GM23248 (cell line): ENCODE data around the gene EXTL1. TPM values are rescaled to one million over a fixed set of nuclear protein-coding genes. Genes with fewer than 3 reads are reported as not detected.
"Not testable (repeated sequence)": the region's sequence is repeated elsewhere in the genome, so short reads cannot be mapped to it uniquely, and the experiment has no call there.

Experiments
- DNase-seq: peaks from one replicate; pipeline ENCODE4 v3.0.0-alpha.2; 2015
- H2AFZ ChIP-seq: fragments of 200-600 bp; sonication (generic); 2 replicates; pipeline ENCODE4 v1.6.1; 2016; ENCODE audit warnings: antibody characterized with exemption
- H3F3A ChIP-seq: fragments of 200-600 bp; sonication (generic); 2 replicates; pipeline ENCODE4 v1.6.1; 2016; ENCODE audit warnings: mild to moderate bottlenecking, antibody characterized with exemption, mixed run types; ENCODE audit not compliant: insufficient read depth
- H3K27ac ChIP-seq: fragments of 200-600 bp; sonication (generic); 2 replicates; pipeline ENCODE4 v1.5.1; 2016; ENCODE audit warnings: mild to moderate bottlenecking
- H3K27me3 ChIP-seq: fragments of 200-600 bp; sonication (generic); replicated peaks from 2 replicates; pipeline ENCODE4 v1.6.1; 2016; ENCODE audit warnings: mild to moderate bottlenecking; ENCODE audit not compliant: insufficient read depth
- H3K36me3 ChIP-seq: fragments of 200-600 bp; sonication (generic); 2 replicates; pipeline ENCODE4 v1.6.1; 2016; ENCODE audit warnings: low read depth, mild to moderate bottlenecking
- H3K4me1 ChIP-seq: fragments of 200-600 bp; sonication (generic); 2 replicates; pipeline ENCODE4 v1.6.1; 2016; ENCODE audit warnings: mild to moderate bottlenecking; ENCODE audit not compliant: insufficient read depth
- H3K4me2 ChIP-seq: fragments of 200-600 bp; sonication (generic); one replicate; pipeline ENCODE4 v1.6.1; 2016; ENCODE audit warnings: mild to moderate bottlenecking; ENCODE audit not compliant: unreplicated experiment
- H3K4me3 ChIP-seq: fragments of 200-600 bp; sonication (generic); 2 replicates; pipeline ENCODE4 v1.5.1; 2016; ENCODE audit warnings: mild to moderate bottlenecking
- H3K79me2 ChIP-seq: fragments of 200-600 bp; sonication (generic); 2 replicates; pipeline ENCODE4 v1.6.1; 2016; ENCODE audit warnings: mild to moderate bottlenecking; ENCODE audit not compliant: insufficient read depth
- H3K9ac ChIP-seq: fragments of 200-600 bp; sonication (generic); 2 replicates; pipeline ENCODE4 v1.6.1; 2016; ENCODE audit warnings: mild to moderate bottlenecking
- H3K9me2 ChIP-seq: fragments of 200-600 bp; sonication (generic); 2 replicates; pipeline ENCODE4 v1.6.1; 2016; ENCODE audit warnings: mixed run types, mild to moderate bottlenecking, moderate library complexity; ENCODE audit not compliant: insufficient read depth
- H3K9me3 ChIP-seq: fragments of 200-600 bp; sonication (generic); one replicate; pipeline ENCODE4 v1.6.1; 2017; ENCODE audit warnings: low read depth
- H4K20me1 ChIP-seq: fragments of 200-600 bp; sonication (generic); 2 replicates; pipeline ENCODE4 v1.6.0; 2016; ENCODE audit not compliant: insufficient read depth
- EZH2 ChIP-seq: fragments of 200-600 bp; sonication (generic); IDR thresholded peaks from 2 replicates; pipeline ENCODE4 v1.6.1; 2018; ENCODE audit warnings: antibody characterized with exemption, mild to moderate bottlenecking; ENCODE audit not compliant: insufficient read depth, poor library complexity, severe bottlenecking
- EZH2phosphoT487 ChIP-seq: fragments of 200-600 bp; sonication (generic); IDR thresholded peaks from 2 replicates; pipeline ENCODE4 v1.6.1; 2018; ENCODE audit warnings: antibody characterized with exemption, moderate library complexity, mild to moderate bottlenecking, low read depth; ENCODE audit not compliant: insufficient read depth
- WGBS, 2 experiments: methylation state at CpG; one replicate each; pipeline ENCODE4 v1.1.6; 2015 to 2017; ENCODE audit warnings: low lambda C conversion rate in 2 of 2, low coverage in 1 of 2; ENCODE audit errors: missing lambda C conversion rate in 2 of 2; 5-methylcytosine and 5-hydroxymethylcytosine counted together
- in situ Hi-C: fragments of 300-500 bp; cut with MboI; formaldehyde crosslinking; loops from 2 replicates; pipeline ENCODE4 v1.15.0; 2020
- polyA plus RNA-seq: library from polyadenylated mRNA; unstranded; fragments of >200 nt; fragmentation: Nextera tagmentation; extraction: Ambion mirVana; gene quantifications from 2 replicates; pipeline ENCODE4 v1.2.1, GENCODE V29; 2016
- total RNA-seq: library from RNA; depleted of rRNA; stranded (reverse); fragments of >200 nt; shearing (Covaris generic); gene quantifications from 2 replicates; pipeline ENCODE4 v1.2.3, GENCODE V29; 2014

The EXTL1 gene
- total and polyA plus RNA-seq, 2 experiments from 2014 or later = 5.5 to 5.9 TPM

- Histone ChIP-seq H3K79me2 (no peaks in the 10 kb centered on the region), H3K9me2 (no peaks in the 10 kb centered on the region), H4K20me1 (no peaks in the 10 kb centered on the region), H2AFZ (no peak overlapping the region), H3F3A (no peaks in the 10 kb centered on the region), H3K27ac (no peak overlapping the region), H3K4me2 (no peak overlapping the region), H3K27me3 (no peaks in the 10 kb centered on the region), H3K4me3 (no peak overlapping the region), H3K9me3 (no peaks in the 10 kb centered on the region), H3K9ac (no peak overlapping the region), H3K36me3 (peaks cover 9% of the 10 kb centered on the region), H3K4me1 (no peaks in the 10 kb centered on the region)
- 98 to 100% methylated on average over 2 of the region's 2 CpGs for WGBS, 2 experiments
- no peak for TF ChIP-seq EZH2phosphoT487
- no peak for TF ChIP-seq EZH2
- in situ Hi-C loops = no loop called here
- no peak for DNase-seq
Observed at GRCh38 chr1:25978403-25978802, 43.2 kb upstream of the EXTL1 start.

- no peak overlapping the region for H3K4me2 ChIP-seq
- no peaks in the 10 kb centered on the region for H3K4me1 ChIP-seq
- no peaks in the 10 kb centered on the region for H3K9me3 ChIP-seq
- 83 to 84% methylated on average over 7 of the region's 7 CpGs for WGBS, 2 experiments
- H3K9ac ChIP-seq = no peak overlapping the region
- in situ Hi-C loops = no loop called here
- no peaks in the 10 kb centered on the region for H3F3A ChIP-seq
- DNase-seq = no peak
- H3K9me2 ChIP-seq = no peaks in the 10 kb centered on the region
- TF ChIP-seq EZH2 (no peak), EZH2phosphoT487 (no peak)
- no peak overlapping the region for H3K27ac ChIP-seq
- H3K79me2 ChIP-seq = no peaks in the 10 kb centered on the region
- no peak overlapping the region for H3K4me3 ChIP-seq
- peaks cover 9% of the 10 kb centered on the region for H3K36me3 ChIP-seq
- H3K27me3 ChIP-seq = no peaks in the 10 kb centered on the region
- no peaks in the 10 kb centered on the region for H4K20me1 ChIP-seq
- H2AFZ ChIP-seq = no peak overlapping the region
Observed at GRCh38 chr1:25979210-25979609, 42.4 kb upstream of the EXTL1 start.

GRCh38 chr1:25985171-25985570 is 36.4 kb upstream of the EXTL1 start:
- Histone ChIP-seq H3K79me2 (no peaks in the 10 kb centered on the region), H3K4me3 (no peak overlapping the region), H3K9ac (no peak overlapping the region), H4K20me1 (no peaks in the 10 kb centered on the region), H3F3A (no peaks in the 10 kb centered on the region), H2AFZ (no peak overlapping the region), H3K4me2 (no peak overlapping the region), H3K27me3 (no peaks in the 10 kb centered on the region), H3K4me1 (no peaks in the 10 kb centered on the region), H3K9me2 (no peaks in the 10 kb centered on the region), H3K27ac (no peak overlapping the region), H3K9me3 (no peaks in the 10 kb centered on the region), H3K36me3 (peaks cover 6% of the 10 kb centered on the region)
- DNase-seq = no peak
- no peak for TF ChIP-seq EZH2
- TF ChIP-seq EZH2phosphoT487 = no peak
- in situ Hi-C loops = no loop called here
- WGBS, 2 experiments = 100% methylated on average over 1 of the region's 1 CpG

- no peaks in the 10 kb centered on the region for H3F3A ChIP-seq
- in situ Hi-C loops = no loop called here
- no peak overlapping the region for H3K27ac ChIP-seq
- DNase-seq = no peak
- H3K4me1 ChIP-seq = no peaks in the 10 kb centered on the region
- peaks cover 6% of the 10 kb centered on the region for H3K36me3 ChIP-seq
- H3K4me3 ChIP-seq = no peak overlapping the region
- no peaks in the 10 kb centered on the region for H4K20me1 ChIP-seq
- no peaks in the 10 kb centered on the region for H3K27me3 ChIP-seq
- H3K9me3 ChIP-seq = no peaks in the 10 kb centered on the region
- TF ChIP-seq EZH2phosphoT487 = no peak
- TF ChIP-seq EZH2 = no peak
- no peaks in the 10 kb centered on the region for H3K9me2 ChIP-seq
- no peaks in the 10 kb centered on the region for H3K79me2 ChIP-seq
- H3K9ac ChIP-seq = no peak overlapping the region
- WGBS, 2 experiments = 96% methylated on average over 3 of the region's 3 CpGs
- no peak overlapping the region for H2AFZ ChIP-seq
- no peak overlapping the region for H3K4me2 ChIP-seq
Observed at GRCh38 chr1:25985670-25986069, 35.9 kb upstream of the EXTL1 start.

GRCh38 chr1:25986773-25987172 is 34.8 kb upstream of the EXTL1 start:
- not testable (repeated sequence) for H3K36me3 ChIP-seq, DNase-seq
- 94 to 98% methylated on average over 10 of the region's 10 CpGs for WGBS, 2 experiments

More at GRCh38 chr1:25986773-25987172, 34.8 kb upstream of the EXTL1 start:
- H4K20me1 ChIP-seq, H3K4me3 ChIP-seq, H3F3A ChIP-seq, H3K79me2 ChIP-seq, H3K4me2 ChIP-seq, H2AFZ ChIP-seq, H3K27me3 ChIP-seq, H3K9me2 ChIP-seq, H3K27ac ChIP-seq, in situ Hi-C loops, H3K9me3 ChIP-seq, H3K9ac ChIP-seq, H3K4me1 ChIP-seq: not testable (repeated sequence)
